Prostate gland (tissue), 2 donors: ENCODE data around the gene ZNF230. TPM values are rescaled to one million over a fixed set of nuclear protein-coding genes. Genes with fewer than 3 reads are reported as not detected.

ENCODE experiments used
- DNase-seq: peaks from one replicate; pipeline ENCODE4 v3.0.0-alpha.2; 2019; ENCODE audit warnings: low spot score
- H3K27ac ChIP-seq, 2 donors: fragments of 200-600 bp; sonication (generic); 2 replicates each; pipeline ENCODE4 v1.5.1; 2017 to 2019
- H3K27me3 ChIP-seq: fragments of 200-600 bp; sonication (generic); replicated peaks from 2 replicates; pipeline ENCODE4 v1.5.1; 2019; ENCODE audit not compliant: insufficient read depth
- H3K36me3 ChIP-seq, 2 donors: fragments of 200-600 bp; sonication (generic); 1 replicate in 1 of 2; 2 replicates in 1 of 2; pipeline versions ENCODE4 v1.5.1 to v1.8.1; 2017 to 2019
- H3K4me1 ChIP-seq: fragments of 200-600 bp; sonication (generic); replicated peaks from 2 replicates; pipeline ENCODE4 v1.5.1; 2019
- H3K4me3 ChIP-seq, 2 donors: fragments of 200-600 bp; sonication (generic); 2 replicates each; pipeline ENCODE4 v1.5.1; 2017 to 2019
- H3K9me3 ChIP-seq: fragments of 200-600 bp; sonication (generic); 2 replicates; pipeline ENCODE4 v1.5.1; 2017
- POLR2A ChIP-seq: fragments of 450-650 bp; IDR thresholded peaks from one replicate; pipeline ENCODE4 v1.6.1; 2016; ENCODE audit warnings: antibody characterized with exemption, mild to moderate bottlenecking
- POLR2AphosphoS5 ChIP-seq: sonication (generic); formaldehyde crosslinking; IDR thresholded peaks from one replicate; pipeline ENCODE4 v1.6.1; 2017; ENCODE audit warnings: antibody characterized with exemption
- WGBS: methylation state at CpG from one replicate; pipeline ENCODE4 v1.1.5; 2018; 5-methylcytosine and 5-hydroxymethylcytosine counted together
- intact Hi-C: fragments of 100-400 bp; cut with DNase I; formaldehyde crosslinking; loops from one replicate; pipeline ENCODE4 v1.14.2; 2022
- total RNA-seq, 2 donors: library from RNA; depleted of rRNA; stranded (reverse); fragments of >200 nt; gene quantifications; one replicate each; pipeline ENCODE4 v1.1.0, GENCODE V29; 2016
- TF ChIP-seq, protein P1 (sequence below), 4 experiments: fragments of 200-600 bp in 2 of 4; fragments of 450-650 bp in 2 of 4; sonication (generic) in 2 of 4; IDR thresholded peaks; 1 replicate in 3 of 4; 2 replicates in 1 of 4; pipeline ENCODE4 v1.5.1; 2016 to 2019; ENCODE audit warnings: antibody characterized with exemption in 4 of 4, mild to moderate bottlenecking in 2 of 4, moderate library complexity in 2 of 4

The ZNF230 gene
- total RNA-seq, 2 donors from 2014 or later = 2.6 to 3.5 TPM

DNA sequence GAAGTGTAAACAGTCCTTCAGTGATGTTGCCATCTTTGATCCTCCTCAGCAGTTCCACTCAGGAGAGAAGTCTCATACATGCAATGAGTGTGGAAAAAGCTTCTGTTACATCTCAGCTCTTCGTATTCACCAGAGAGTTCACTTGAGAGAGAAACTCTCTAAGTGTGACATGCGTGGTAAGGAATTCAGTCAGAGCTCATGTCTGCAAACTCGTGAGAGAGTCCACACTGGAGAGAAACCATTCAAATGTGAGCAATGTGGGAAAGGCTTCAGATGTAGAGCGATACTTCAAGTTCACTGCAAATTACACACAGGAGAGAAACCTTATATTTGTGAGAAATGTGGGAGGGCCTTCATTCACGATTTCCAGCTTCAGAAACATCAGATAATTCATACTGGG is 7.7 kb downstream of the ZNF230 start:
- 94% methylated on average over 5 of the region's 5 CpGs for WGBS
- DNase-seq = no peak
- intact Hi-C loops = no loop called here
- Histone ChIP-seq H3K4me3 (no peak overlapping the region), H3K27me3 (no peaks in the 10 kb centered on the region), H3K27ac (no peak overlapping the region), H3K9me3 (no peaks in the 10 kb centered on the region), H3K4me1 (no peaks in the 10 kb centered on the region), H3K36me3 (peaks cover 23 to 45% of the 10 kb centered on the region in 2 donors)
- TF ChIP-seq, protein P1, sequence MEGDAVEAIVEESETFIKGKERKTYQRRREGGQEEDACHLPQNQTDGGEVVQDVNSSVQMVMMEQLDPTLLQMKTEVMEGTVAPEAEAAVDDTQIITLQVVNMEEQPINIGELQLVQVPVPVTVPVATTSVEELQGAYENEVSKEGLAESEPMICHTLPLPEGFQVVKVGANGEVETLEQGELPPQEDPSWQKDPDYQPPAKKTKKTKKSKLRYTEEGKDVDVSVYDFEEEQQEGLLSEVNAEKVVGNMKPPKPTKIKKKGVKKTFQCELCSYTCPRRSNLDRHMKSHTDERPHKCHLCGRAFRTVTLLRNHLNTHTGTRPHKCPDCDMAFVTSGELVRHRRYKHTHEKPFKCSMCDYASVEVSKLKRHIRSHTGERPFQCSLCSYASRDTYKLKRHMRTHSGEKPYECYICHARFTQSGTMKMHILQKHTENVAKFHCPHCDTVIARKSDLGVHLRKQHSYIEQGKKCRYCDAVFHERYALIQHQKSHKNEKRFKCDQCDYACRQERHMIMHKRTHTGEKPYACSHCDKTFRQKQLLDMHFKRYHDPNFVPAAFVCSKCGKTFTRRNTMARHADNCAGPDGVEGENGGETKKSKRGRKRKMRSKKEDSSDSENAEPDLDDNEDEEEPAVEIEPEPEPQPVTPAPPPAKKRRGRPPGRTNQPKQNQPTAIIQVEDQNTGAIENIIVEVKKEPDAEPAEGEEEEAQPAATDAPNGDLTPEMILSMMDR (IDR thresholded peaks at IDR 0.05) = no peak
- TF ChIP-seq POLR2AphosphoS5 = no peak
- TF ChIP-seq POLR2A = no peak

DNA sequence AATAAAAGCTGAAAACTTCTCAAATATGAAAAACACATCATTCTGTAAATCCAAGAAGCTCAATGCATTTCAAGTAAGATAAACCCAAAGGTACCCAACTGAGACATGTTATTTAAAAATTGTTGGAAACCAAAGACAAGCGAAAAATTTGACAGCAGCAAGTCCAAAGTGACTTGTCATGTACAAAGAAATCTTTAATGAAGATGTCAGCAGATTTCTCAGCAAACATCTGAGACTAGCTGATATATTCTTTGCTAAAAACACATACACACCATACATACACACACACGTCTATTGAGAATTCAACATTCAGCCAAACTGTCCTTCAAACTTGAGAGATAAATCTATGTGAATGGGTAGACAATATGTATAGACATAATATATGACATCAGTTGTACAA is 16.7 kb downstream of the ZNF230 start:
- no peak for DNase-seq
- TF ChIP-seq, protein P1 (IDR thresholded peaks at IDR 0.05) = no peak
- TF ChIP-seq POLR2A (no peak), POLR2AphosphoS5 (no peak)
- Histone ChIP-seq H3K36me3 (no peaks in the 10 kb centered on the region), H3K9me3 (no peaks in the 10 kb centered on the region), H3K27me3 (no peaks in the 10 kb centered on the region), H3K27ac (no peak overlapping the region), H3K4me1 (no peaks in the 10 kb centered on the region), H3K4me3 (no peak overlapping the region)
- intact Hi-C loops = no loop called here
- WGBS = 51% methylated on average over 2 of the region's 2 CpGs

DNA sequence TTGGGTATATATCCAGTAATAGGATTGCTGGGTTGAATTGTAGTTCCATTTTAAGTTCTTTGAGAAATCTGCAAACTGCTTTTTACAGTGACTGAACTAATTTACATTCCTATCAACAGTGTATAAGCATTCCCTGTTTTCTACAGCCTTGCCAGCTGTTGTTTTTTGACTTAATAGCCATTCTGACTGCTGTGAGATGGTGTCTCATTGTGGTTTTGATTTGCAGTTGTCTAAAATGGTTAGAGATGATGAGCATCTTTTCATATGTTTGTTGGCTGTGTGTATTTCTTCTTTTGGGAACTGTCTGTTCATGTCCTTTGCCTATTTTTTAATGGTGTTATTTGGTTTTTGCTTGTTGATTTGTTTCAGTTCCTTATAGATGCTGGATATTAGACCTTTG is 18.5 kb downstream of the ZNF230 start:
- Histone ChIP-seq H3K36me3 (no peaks in the 10 kb centered on the region), H3K9me3 (no peaks in the 10 kb centered on the region), H3K27ac (no peak overlapping the region), H3K27me3 (no peaks in the 10 kb centered on the region), H3K4me1 (no peaks in the 10 kb centered on the region), H3K4me3 (no peak overlapping the region)
- TF ChIP-seq POLR2A (no peak), POLR2AphosphoS5 (no peak)
- TF ChIP-seq, protein P1 (IDR thresholded peaks at IDR 0.05) = no peak
- intact Hi-C loops = no loop called here
- DNase-seq = no peak

DNA sequence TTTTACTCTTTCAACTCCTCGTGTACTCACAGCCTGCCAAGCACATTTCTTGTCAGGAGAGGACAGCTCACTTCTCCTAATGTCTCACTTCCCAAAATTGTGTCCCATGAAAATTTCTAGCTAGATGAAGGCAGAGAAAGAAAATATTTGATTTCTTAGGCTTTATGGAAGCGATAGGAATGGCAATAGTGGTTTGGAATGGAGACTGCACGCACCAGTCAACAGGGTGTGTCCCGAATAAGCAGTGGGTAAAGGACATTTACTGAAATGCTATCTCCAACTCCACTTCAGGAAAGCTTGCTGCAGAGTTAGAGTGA is 22.1 kb downstream of the ZNF230 start:
- H3K27me3 ChIP-seq = no peaks in the 10 kb centered on the region
- peaks cover 0 to 3% of the 10 kb centered on the region in 2 donors for H3K36me3 ChIP-seq
- peak overlapping the region; percentile 59 to 67 for H3K4me3 ChIP-seq
- TF ChIP-seq, protein P1 (IDR thresholded peaks at IDR 0.05) = no peak
- TF ChIP-seq POLR2AphosphoS5 (no peak), POLR2A (no peak)
- no peaks in the 10 kb centered on the region for H3K4me1 ChIP-seq
- intact Hi-C loops = no loop called here
- WGBS = 33% methylated on average over 4 of the region's 4 CpGs
- H3K9me3 ChIP-seq = no peaks in the 10 kb centered on the region
- H3K27ac ChIP-seq = peak overlapping the region; percentile 36 to 52
- no peak for DNase-seq

DNA sequence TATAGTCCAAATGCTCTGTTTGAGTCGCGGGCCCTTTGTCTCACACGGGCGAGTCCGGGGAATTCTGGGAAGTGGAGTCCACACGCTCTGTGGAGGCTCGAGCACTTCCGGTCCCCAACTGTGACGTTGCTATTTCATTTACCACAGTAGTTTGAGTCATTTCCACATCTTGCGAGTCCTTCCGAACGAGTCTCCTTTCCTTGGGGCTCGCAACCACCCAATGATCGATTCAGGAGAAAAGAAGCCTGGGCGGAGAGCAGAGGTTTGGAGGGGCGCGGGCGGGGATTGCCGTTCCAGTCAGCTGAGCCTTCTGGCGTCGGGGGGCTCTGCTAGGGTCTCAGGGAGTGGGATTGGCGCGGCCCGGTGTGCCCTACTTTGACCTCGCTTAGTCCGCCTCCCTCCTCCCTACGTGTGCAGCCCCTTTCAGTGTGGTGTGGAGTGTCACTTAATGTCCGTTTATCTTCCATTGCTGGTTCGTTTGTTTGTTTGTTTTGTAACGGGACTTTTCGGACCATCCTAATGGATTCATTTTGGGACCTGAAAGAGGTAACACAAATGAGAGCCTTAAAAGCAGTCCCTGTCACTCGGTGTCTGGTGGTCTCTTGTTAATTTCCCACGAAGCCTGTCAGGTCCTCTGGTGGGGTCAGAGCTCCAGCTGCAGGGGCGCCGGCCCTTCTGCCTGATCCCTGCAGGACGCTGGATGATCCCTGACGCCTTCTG is 22.6 kb downstream of the ZNF230 start, which contains the start of gene ZNF222:
Gene ZNF222, plus strand, starts transcription at position 163 of the 720 bp plus-strand sequence. Its CDS starts 58 bp downstream, at position 221.
- peak; percentile 83 for DNase-seq
- 1% methylated on average over 37 of the region's 37 CpGs for WGBS
- Histone ChIP-seq H3K27me3 (no peaks in the 10 kb centered on the region), H3K36me3 (peaks cover 0 to 3% of the 10 kb centered on the region in 2 donors), H3K27ac (peak within 1 kb of the TSS; percentile 36 to 52), H3K4me1 (no peaks in the 10 kb centered on the region), H3K9me3 (no peaks in the 10 kb centered on the region), H3K4me3 (peak within 1 kb of the TSS; percentile 59 to 67)
- intact Hi-C loops = no loop called here
- TF ChIP-seq POLR2A = no peak
- TF ChIP-seq POLR2AphosphoS5 = peak; percentile 85
- TF ChIP-seq, protein P1 (IDR thresholded peaks at IDR 0.05) = no peak
